Natural killer cell treated with Interleukin-12 subunit alpha and Interleukin-12 subunit beta and Interleukin-15 and Interleukin-18, amount 100 ng/mL, for 72 hours (primary cell): ENCODE results near the gene PARG. TPM values are rescaled to one million over a fixed set of nuclear protein-coding genes. Genes with fewer than 3 reads are reported as not detected.
"Not testable (repeated sequence)": the region's sequence is repeated elsewhere in the genome, so short reads cannot be mapped to it uniquely, and the experiment has no call there.

Source experiments
- ATAC-seq, 2 donors: fragments of 150-1000 bp; cut with Tn5 transposase in 1 of 2; sonication (Bioruptor Pico), chemical (Tn5 transposase) in 1 of 2; 2 replicates each; pipeline ENCODE4 v1.10.0; 2021
- DNase-seq: peaks from one replicate; pipeline ENCODE4 v3.0.0; 2022; ENCODE audit warnings: low spot score
- H3K27ac Mint-ChIP-seq, 2 donors: 1 replicate in 1 of 2; 2 replicates in 1 of 2; pipeline ENCODE4 v1.8.0; 2022; ENCODE audit warnings: mixed read lengths in 2 of 2, mild to moderate bottlenecking in 1 of 2, moderate library complexity in 1 of 2
- H3K27me3 Mint-ChIP-seq, 2 donors: 1 replicate in 1 of 2; 2 replicates in 1 of 2; pipeline ENCODE4 v1.8.0; 2022; ENCODE audit warnings: mixed read lengths in 2 of 2
- H3K36me3 Mint-ChIP-seq: one replicate; pipeline ENCODE4 v1.8.0; 2022; ENCODE audit warnings: mixed read lengths
- H3K4me1 Mint-ChIP-seq, 2 donors: 1 replicate in 1 of 2; 2 replicates in 1 of 2; pipeline ENCODE4 v1.8.0; 2022; ENCODE audit warnings: low read depth in 2 of 2, mixed read lengths in 2 of 2, mild to moderate bottlenecking in 1 of 2
- H3K4me3 Mint-ChIP-seq: one replicate; pipeline ENCODE4 v1.8.0; 2022; ENCODE audit warnings: mixed read lengths
- H3K9me3 Mint-ChIP-seq: 2 replicates; pipeline ENCODE4 v1.8.0; 2022; ENCODE audit warnings: mixed read lengths
- total RNA-seq, 2 donors: library from RNA; stranded (reverse); gene quantifications; one replicate each; pipeline ENCODE4 v1.2.3, GENCODE V29; 2022

PARG gene
- total RNA-seq, 2 donors from 2014 or later, result 37.2 to 47.0 TPM

- peaks cover 25% of the 10 kb centered on the region for H3K36me3 Mint-ChIP-seq
- no peak overlapping the region for H3K4me3 Mint-ChIP-seq
- no peak overlapping the region for H3K27ac Mint-ChIP-seq
- H3K9me3 Mint-ChIP-seq, result no peaks in the 10 kb centered on the region
- H3K27me3 Mint-ChIP-seq, result no peaks in the 10 kb centered on the region
- no peaks in the 10 kb centered on the region for H3K4me1 Mint-ChIP-seq
- no peak for ATAC-seq
- no peak for DNase-seq
Observed at GRCh38 chr10:49830846-49831245, 111.0 kb downstream of the PARG start.

GRCh38 chr10:49830016-49830415 lies 111.8 kb downstream of the PARG start:
- peaks cover 25% of the 10 kb centered on the region for H3K36me3 Mint-ChIP-seq
- no peaks in the 10 kb centered on the region for H3K4me1 Mint-ChIP-seq
- no peak overlapping the region for H3K4me3 Mint-ChIP-seq
- DNase-seq (no peak), ATAC-seq (no peak)
- H3K27me3 Mint-ChIP-seq, result no peaks in the 10 kb centered on the region
- no peaks in the 10 kb centered on the region for H3K9me3 Mint-ChIP-seq
- H3K27ac Mint-ChIP-seq, result peak overlapping the region in 1 of 2 donors; percentile 37

- no peaks in the 10 kb centered on the region for H3K27me3 Mint-ChIP-seq
- no peak overlapping the region for H3K4me3 Mint-ChIP-seq
- H3K36me3 Mint-ChIP-seq, result peaks cover 26% of the 10 kb centered on the region
- H3K4me1 Mint-ChIP-seq, result peaks cover 5 to 6% of the 10 kb centered on the region in 2 donors
- no peaks in the 10 kb centered on the region for H3K9me3 Mint-ChIP-seq
- no peak for DNase-seq
- peak overlapping the region in 1 of 2 donors; percentile 17 for H3K27ac Mint-ChIP-seq
- ATAC-seq, result no peak
Observed at GRCh38 chr10:49827297-49827696, 114.5 kb downstream of the PARG start.

- DNase-seq (no peak), ATAC-seq (no peak)
- Mint-ChIP-seq H3K4me1 (peaks cover 20 to 21% of the 10 kb centered on the region in 2 donors), H3K27ac (no peak overlapping the region), H3K9me3 (no peaks in the 10 kb centered on the region), H3K27me3 (no peaks in the 10 kb centered on the region), H3K4me3 (no peak overlapping the region), H3K36me3 (peaks cover 25% of the 10 kb centered on the region)
Observed at GRCh38 chr10:49819234-49819958, 122.4 kb downstream of the PARG start.

- no peaks in the 10 kb centered on the region for H3K9me3 Mint-ChIP-seq
- no peak overlapping the region for H3K27ac Mint-ChIP-seq
- ATAC-seq, result peak in 1 of 2 donors; percentile 41
- no peak overlapping the region for H3K4me3 Mint-ChIP-seq
- H3K4me1 Mint-ChIP-seq, result peaks cover 20% of the 10 kb centered on the region in 2 donors
- H3K36me3 Mint-ChIP-seq, result peaks cover 25% of the 10 kb centered on the region
- DNase-seq, result no peak
- H3K27me3 Mint-ChIP-seq, result no peaks in the 10 kb centered on the region
Observed at GRCh38 chr10:49817845-49818244, 124.0 kb downstream of the PARG start.

- ATAC-seq (no peak), DNase-seq (no peak)
- peaks cover 12 to 22% of the 10 kb centered on the region in 2 donors for H3K27me3 Mint-ChIP-seq
- no peak overlapping the region for H3K4me3 Mint-ChIP-seq
- H3K36me3 Mint-ChIP-seq, result peaks cover 6% of the 10 kb centered on the region
- H3K9me3 Mint-ChIP-seq, result peaks cover 3% of the 10 kb centered on the region
- H3K27ac Mint-ChIP-seq, result no peak overlapping the region
- no peaks in the 10 kb centered on the region for H3K4me1 Mint-ChIP-seq
Observed at GRCh38 chr10:49803988-49804387, 137.8 kb downstream of the PARG start.

- DNase-seq, result no peak
- Mint-ChIP-seq H3K27me3 (peaks cover 12 to 18% of the 10 kb centered on the region in 2 donors), H3K36me3 (no peaks in the 10 kb centered on the region), H3K9me3 (no peaks in the 10 kb centered on the region), H3K27ac (no peak overlapping the region), H3K4me3 (no peak overlapping the region), H3K4me1 (no peaks in the 10 kb centered on the region)
- no peak for ATAC-seq
Observed at GRCh38 chr10:49798275-49798674, 143.6 kb downstream of the PARG start.

GRCh38 chr10:49791100-49791499 lies 150.7 kb downstream of the PARG start:
- Mint-ChIP-seq H3K4me1 (no peaks in the 10 kb centered on the region), H3K9me3 (no peaks in the 10 kb centered on the region), H3K27ac (no peak overlapping the region), H3K27me3 (no peaks in the 10 kb centered on the region), H3K36me3 (no peaks in the 10 kb centered on the region), H3K4me3 (no peak overlapping the region)
- ATAC-seq (no peak), DNase-seq (no peak)

- DNase-seq, result no peak
- Mint-ChIP-seq H3K27ac (no peak overlapping the region), H3K36me3 (no peaks in the 10 kb centered on the region), H3K9me3 (no peaks in the 10 kb centered on the region), H3K4me1 (no peaks in the 10 kb centered on the region), H3K27me3 (peaks cover 13 to 30% of the 10 kb centered on the region in 2 donors), H3K4me3 (no peak overlapping the region)
- ATAC-seq, result no peak
Observed at GRCh38 chr10:49784681-49785080, 157.1 kb downstream of the PARG start.

- no peak for ATAC-seq
- Mint-ChIP-seq H3K4me1 (no peaks in the 10 kb centered on the region), H3K27me3 (peaks cover 16 to 32% of the 10 kb centered on the region in 2 donors), H3K4me3 (no peak overlapping the region), H3K27ac (no peak overlapping the region), H3K36me3 (no peaks in the 10 kb centered on the region), H3K9me3 (no peaks in the 10 kb centered on the region)
- no peak for DNase-seq
Observed at GRCh38 chr10:49783645-49784044, 158.2 kb downstream of the PARG start.

- no peak overlapping the region for H3K27ac Mint-ChIP-seq
- peaks cover 17 to 38% of the 10 kb centered on the region in 2 donors for H3K27me3 Mint-ChIP-seq
- ATAC-seq, result no peak
- H3K4me1 Mint-ChIP-seq, result no peaks in the 10 kb centered on the region
- no peaks in the 10 kb centered on the region for H3K9me3 Mint-ChIP-seq
- H3K36me3 Mint-ChIP-seq, result no peaks in the 10 kb centered on the region
- no peak for DNase-seq
- H3K4me3 Mint-ChIP-seq, result no peak overlapping the region
Observed at GRCh38 chr10:49781247-49781646, 160.6 kb downstream of the PARG start.

- H3K27ac Mint-ChIP-seq, result no peak overlapping the region
Observed at GRCh38 chr10:49778197-49778596, 163.6 kb downstream of the PARG start.

GRCh38 chr10:49776851-49777250 lies 165.0 kb downstream of the PARG start:
- Mint-ChIP-seq H3K4me1 (no peaks in the 10 kb centered on the region), H3K4me3 (no peak overlapping the region), H3K27me3 (peaks cover 23 to 32% of the 10 kb centered on the region in 2 donors), H3K27ac (no peak overlapping the region), H3K9me3 (no peaks in the 10 kb centered on the region), H3K36me3 (no peaks in the 10 kb centered on the region)
- ATAC-seq (no peak), DNase-seq (no peak)

More at GRCh38 chr10:49778197-49778596, 163.6 kb downstream of the PARG start:
- Mint-ChIP-seq H3K4me1 (no peaks in the 10 kb centered on the region), H3K9me3 (no peaks in the 10 kb centered on the region), H3K36me3 (no peaks in the 10 kb centered on the region), H3K27me3 (peaks cover 10 to 18% of the 10 kb centered on the region in 2 donors), H3K4me3 (no peak overlapping the region)
- no peak for DNase-seq
- ATAC-seq, result no peak

- no peak for ATAC-seq
- H3K4me3 Mint-ChIP-seq, result no peak overlapping the region
- no peaks in the 10 kb centered on the region for H3K9me3 Mint-ChIP-seq
- no peak overlapping the region for H3K27ac Mint-ChIP-seq
- no peaks in the 10 kb centered on the region for H3K4me1 Mint-ChIP-seq
- no peak for DNase-seq
- peaks cover 30 to 44% of the 10 kb centered on the region in 2 donors for H3K27me3 Mint-ChIP-seq
- no peaks in the 10 kb centered on the region for H3K36me3 Mint-ChIP-seq
Observed at GRCh38 chr10:49775014-49775413, 166.8 kb downstream of the PARG start.

- H3K36me3 Mint-ChIP-seq, DNase-seq, H3K9me3 Mint-ChIP-seq, ATAC-seq, H3K4me3 Mint-ChIP-seq, H3K4me1 Mint-ChIP-seq, H3K27ac Mint-ChIP-seq: not testable (repeated sequence)
- peaks cover 29 to 42% of the 10 kb centered on the region in 2 donors for H3K27me3 Mint-ChIP-seq
Observed at GRCh38 chr10:49772944-49773343, 168.9 kb downstream of the PARG start.
